ENCODE results near the gene GNB1L. TPM values are rescaled to one million over a fixed set of nuclear protein-coding genes. Genes with fewer than 3 reads are reported as not detected.
A peak's percentile ranks its signal among the peaks of the same experiment; 100 is the strongest.

Gene GNB1L
- total and polyA plus RNA-seq, 2 of the 13 experiments (the other 11 are each of a cell fraction or from before 2014, with no cell fraction given) = 2.5 to 7.4 TPM

DNA sequence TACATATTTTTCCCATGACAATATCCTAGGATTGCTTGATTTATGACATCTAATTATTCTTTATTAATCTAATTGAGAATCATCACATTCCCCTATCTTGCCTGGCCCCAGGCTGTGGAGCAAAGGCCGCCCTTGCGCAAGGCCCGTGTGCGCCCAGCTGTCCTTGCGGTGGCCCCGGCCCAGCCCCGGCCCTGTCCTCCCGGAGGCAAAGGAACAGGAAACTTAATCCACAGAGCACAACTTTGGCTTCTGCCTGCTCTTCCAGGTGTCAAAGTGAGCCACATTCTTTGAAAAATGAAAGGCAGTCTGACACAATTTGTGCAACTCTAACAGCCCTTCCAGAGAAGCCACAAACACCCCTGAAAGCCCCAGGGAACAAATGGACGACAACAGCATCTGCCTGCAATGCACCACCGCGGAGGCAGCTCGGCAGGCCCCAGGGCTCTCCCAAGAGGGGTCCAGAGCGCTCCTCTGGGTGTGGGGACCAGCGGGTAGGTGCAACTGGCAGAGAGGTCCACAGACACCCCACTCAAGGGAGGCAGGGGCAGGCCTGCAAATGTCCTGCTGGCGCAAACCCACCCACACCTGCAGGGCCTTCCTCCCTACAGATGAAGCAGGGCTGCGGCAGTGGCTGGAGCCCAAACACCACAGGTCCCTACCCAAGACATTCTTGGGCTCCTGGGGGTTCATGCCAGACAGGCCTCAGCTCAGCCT is 30.3 kb downstream of the GNB1L start (continued):
- TF ChIP-seq, protein P1, sequence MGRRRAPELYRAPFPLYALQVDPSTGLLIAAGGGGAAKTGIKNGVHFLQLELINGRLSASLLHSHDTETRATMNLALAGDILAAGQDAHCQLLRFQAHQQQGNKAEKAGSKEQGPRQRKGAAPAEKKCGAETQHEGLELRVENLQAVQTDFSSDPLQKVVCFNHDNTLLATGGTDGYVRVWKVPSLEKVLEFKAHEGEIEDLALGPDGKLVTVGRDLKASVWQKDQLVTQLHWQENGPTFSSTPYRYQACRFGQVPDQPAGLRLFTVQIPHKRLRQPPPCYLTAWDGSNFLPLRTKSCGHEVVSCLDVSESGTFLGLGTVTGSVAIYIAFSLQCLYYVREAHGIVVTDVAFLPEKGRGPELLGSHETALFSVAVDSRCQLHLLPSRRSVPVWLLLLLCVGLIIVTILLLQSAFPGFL (CRISPR knock-in tag; IDR thresholded peaks at IDR 0.05) = no peak
- no peak for TF ChIP-seq ZNF205 (CRISPR knock-in tag; IDR thresholded peaks at IDR 0.05)
- no peak for TF ChIP-seq ZNF431 (CRISPR knock-in tag; IDR thresholded peaks at IDR 0.05; ENCODE audit: borderline replicate concordance, low read depth)
- TF ChIP-seq ZNF343 (CRISPR knock-in tag; IDR thresholded peaks at IDR 0.05) = 0 out of 2 replicates have a peak, but pooled peaks have one; percentile 17
- no peak for TF ChIP-seq SIX4 (CRISPR knock-in tag; IDR thresholded peaks at IDR 0.05)
- TF ChIP-seq TBP (CRISPR knock-in tag; IDR thresholded peaks at IDR 0.05) = no peak
- no peak for TF ChIP-seq ZNF326 (CRISPR knock-in tag; IDR thresholded peaks at IDR 0.05; ENCODE audit: borderline replicate concordance)
- TF ChIP-seq ERF (CRISPR knock-in tag; IDR thresholded peaks at IDR 0.05) = peak; percentile 63; the same call in 1 of the 2 replicates
- no peak for TF ChIP-seq LCORL (IDR thresholded peaks at IDR 0.05)
- peak; percentile 66 for TF ChIP-seq LCORL (CRISPR knock-in tag; IDR thresholded peaks at IDR 0.05)
- TF ChIP-seq ZNF282 (IDR thresholded peaks at IDR 0.05; ENCODE audit: partially characterized antibody) = no peak
- no peak for TF ChIP-seq ZNF678 (CRISPR knock-in tag; IDR thresholded peaks at IDR 0.05)
- TF ChIP-seq TBX2 (CRISPR knock-in tag; IDR thresholded peaks at IDR 0.05; ENCODE audit: borderline replicate concordance) = no peak; the same call in 1 of the 2 replicates
- TF ChIP-seq, protein P2, sequence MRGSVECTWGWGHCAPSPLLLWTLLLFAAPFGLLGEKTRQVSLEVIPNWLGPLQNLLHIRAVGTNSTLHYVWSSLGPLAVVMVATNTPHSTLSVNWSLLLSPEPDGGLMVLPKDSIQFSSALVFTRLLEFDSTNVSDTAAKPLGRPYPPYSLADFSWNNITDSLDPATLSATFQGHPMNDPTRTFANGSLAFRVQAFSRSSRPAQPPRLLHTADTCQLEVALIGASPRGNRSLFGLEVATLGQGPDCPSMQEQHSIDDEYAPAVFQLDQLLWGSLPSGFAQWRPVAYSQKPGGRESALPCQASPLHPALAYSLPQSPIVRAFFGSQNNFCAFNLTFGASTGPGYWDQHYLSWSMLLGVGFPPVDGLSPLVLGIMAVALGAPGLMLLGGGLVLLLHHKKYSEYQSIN (CRISPR knock-in tag; IDR thresholded peaks at IDR 0.05; ENCODE audit: borderline replicate concordance) = no peak
- TF ChIP-seq KAT7 (CRISPR knock-in tag; IDR thresholded peaks at IDR 0.05; ENCODE audit: borderline replicate concordance) = no peak
- TF ChIP-seq RAD51 (IDR thresholded peaks at IDR 0.05; ENCODE audit: borderline replicate concordance) = no peak
- TF ChIP-seq ZFP62 (CRISPR knock-in tag; IDR thresholded peaks at IDR 0.05) = no peak
- TF ChIP-seq, protein P3, sequence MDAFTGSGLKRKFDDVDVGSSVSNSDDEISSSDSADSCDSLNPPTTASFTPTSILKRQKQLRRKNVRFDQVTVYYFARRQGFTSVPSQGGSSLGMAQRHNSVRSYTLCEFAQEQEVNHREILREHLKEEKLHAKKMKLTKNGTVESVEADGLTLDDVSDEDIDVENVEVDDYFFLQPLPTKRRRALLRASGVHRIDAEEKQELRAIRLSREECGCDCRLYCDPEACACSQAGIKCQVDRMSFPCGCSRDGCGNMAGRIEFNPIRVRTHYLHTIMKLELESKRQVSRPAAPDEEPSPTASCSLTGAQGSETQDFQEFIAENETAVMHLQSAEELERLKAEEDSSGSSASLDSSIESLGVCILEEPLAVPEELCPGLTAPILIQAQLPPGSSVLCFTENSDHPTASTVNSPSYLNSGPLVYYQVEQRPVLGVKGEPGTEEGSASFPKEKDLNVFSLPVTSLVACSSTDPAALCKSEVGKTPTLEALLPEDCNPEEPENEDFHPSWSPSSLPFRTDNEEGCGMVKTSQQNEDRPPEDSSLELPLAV (CRISPR knock-in tag; conservative IDR thresholded peaks at IDR 0.05; ENCODE audit: low read depth) = no peak
- TF ChIP-seq KDM6A (CRISPR knock-in tag; IDR thresholded peaks at IDR 0.05; ENCODE audit: low read depth) = 0 out of 2 replicates have a peak, but pooled peaks have one; percentile 22
- 0 out of 2 replicates have a peak, but pooled peaks have one; percentile 13 for TF ChIP-seq ARNTL (CRISPR knock-in tag; IDR thresholded peaks at IDR 0.05)
- TF ChIP-seq SMC3 (IDR thresholded peaks at IDR 0.05; ENCODE audit: low read length) = no peak
- no peak for TF ChIP-seq NFKBIZ (CRISPR knock-in tag; IDR thresholded peaks at IDR 0.05)
- no peak for TF ChIP-seq CENPX (CRISPR knock-in tag; IDR thresholded peaks at IDR 0.05)
- TF ChIP-seq ELF3 (CRISPR knock-in tag; IDR thresholded peaks at IDR 0.05) = peak; percentile 73
- no peak for TF ChIP-seq KLF9 (CRISPR knock-in tag; IDR thresholded peaks at IDR 0.05; ENCODE audit: low read depth)
- TF ChIP-seq IKZF5 (CRISPR knock-in tag; IDR thresholded peaks at IDR 0.05) = peak; percentile 72
- TF ChIP-seq ZEB1 (IDR thresholded peaks at IDR 0.05; ENCODE audit: insufficient replicate concordance, low read depth) = no peak
- TF ChIP-seq NBN (conservative IDR thresholded peaks at IDR 0.05) = no peak

All from HepG2 (cell line).